Measurements from ENCODE around the gene RNF41.

RNF41 gene

DNA sequence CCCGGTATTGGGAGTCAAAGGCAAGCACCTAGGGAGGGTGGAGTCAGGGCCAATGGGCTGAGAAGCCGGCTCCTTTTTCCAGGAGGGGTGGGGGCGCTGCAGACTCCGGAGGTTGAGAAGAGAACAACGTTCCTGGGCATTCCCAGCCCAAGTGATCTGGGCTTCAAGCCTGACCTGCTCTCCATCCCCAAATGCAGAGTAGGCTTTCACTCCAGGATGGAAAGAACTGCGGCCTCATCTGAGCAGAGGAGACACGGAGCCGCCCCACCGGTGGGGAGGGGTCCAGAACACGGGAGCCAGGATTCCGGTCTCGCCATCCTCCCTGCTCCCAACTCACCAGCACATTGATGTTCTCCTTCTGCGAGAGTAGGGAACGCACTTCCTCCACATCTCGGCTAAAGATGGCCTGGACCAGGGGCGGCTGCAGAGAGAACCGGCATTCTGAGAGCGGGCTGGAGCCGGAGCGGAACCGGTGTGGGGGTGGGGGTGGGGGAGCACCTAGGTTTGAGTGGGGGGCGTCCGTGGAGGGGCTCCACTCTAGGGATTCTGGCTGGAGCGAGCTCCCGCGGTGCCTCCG is 35.9 kb upstream of the RNF41 start:
- DNase-seq, result no peak
- Histone ChIP-seq H3K27me3 (replicated peaks) (no peaks in the 10 kb centered on the region), H3K36me3 (replicated peaks) (peaks cover 41% of the 10 kb centered on the region), H3K4me3 (ENCODE audit: low read depth, low read length) (peak overlapping the region; percentile 83), H3K27ac (peak overlapping the region; percentile 45)
- TF ChIP-seq, protein P1, sequence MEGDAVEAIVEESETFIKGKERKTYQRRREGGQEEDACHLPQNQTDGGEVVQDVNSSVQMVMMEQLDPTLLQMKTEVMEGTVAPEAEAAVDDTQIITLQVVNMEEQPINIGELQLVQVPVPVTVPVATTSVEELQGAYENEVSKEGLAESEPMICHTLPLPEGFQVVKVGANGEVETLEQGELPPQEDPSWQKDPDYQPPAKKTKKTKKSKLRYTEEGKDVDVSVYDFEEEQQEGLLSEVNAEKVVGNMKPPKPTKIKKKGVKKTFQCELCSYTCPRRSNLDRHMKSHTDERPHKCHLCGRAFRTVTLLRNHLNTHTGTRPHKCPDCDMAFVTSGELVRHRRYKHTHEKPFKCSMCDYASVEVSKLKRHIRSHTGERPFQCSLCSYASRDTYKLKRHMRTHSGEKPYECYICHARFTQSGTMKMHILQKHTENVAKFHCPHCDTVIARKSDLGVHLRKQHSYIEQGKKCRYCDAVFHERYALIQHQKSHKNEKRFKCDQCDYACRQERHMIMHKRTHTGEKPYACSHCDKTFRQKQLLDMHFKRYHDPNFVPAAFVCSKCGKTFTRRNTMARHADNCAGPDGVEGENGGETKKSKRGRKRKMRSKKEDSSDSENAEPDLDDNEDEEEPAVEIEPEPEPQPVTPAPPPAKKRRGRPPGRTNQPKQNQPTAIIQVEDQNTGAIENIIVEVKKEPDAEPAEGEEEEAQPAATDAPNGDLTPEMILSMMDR (IDR thresholded peaks at IDR 0.05; ENCODE audit: low read depth, low read length, missing control alignments), result peak; percentile 37
- in situ Hi-C loops (cut with HindIII; ENCODE audit: low pct_ligation_motif_present, low sequenced_read_pairs), result no loop called here

DNA sequence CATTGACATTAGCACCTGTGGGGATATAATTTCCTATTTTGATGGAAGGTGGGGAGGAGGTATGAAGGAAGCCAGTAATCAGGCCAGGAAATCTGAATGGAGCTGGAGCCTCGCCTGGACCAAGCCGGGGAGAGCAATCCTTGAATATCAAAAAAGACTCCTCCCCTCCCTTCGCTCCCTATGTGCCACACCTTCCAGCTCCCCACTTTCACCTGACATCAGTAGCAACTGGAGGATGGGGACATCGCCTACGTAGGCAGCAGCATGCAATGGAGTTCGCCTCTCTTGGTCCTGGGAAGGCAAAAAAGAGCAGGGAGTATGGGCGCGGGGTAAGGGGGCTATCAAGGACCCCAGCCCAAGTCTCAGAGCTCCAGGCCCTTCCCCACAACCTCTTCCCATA is 35.3 kb upstream of the RNF41 start:
- no peak overlapping the region for H3K27ac ChIP-seq
- H3K4me3 ChIP-seq (ENCODE audit: low read depth, low read length), result peak overlapping the region; percentile 83
- H3K36me3 ChIP-seq (replicated peaks), result peaks cover 46% of the 10 kb centered on the region
- in situ Hi-C loops (cut with HindIII; ENCODE audit: low pct_ligation_motif_present, low sequenced_read_pairs), result no loop called here
- no peak for DNase-seq
- TF ChIP-seq, protein P1 (IDR thresholded peaks at IDR 0.05; ENCODE audit: low read depth, low read length, missing control alignments), result no peak
- H3K27me3 ChIP-seq (replicated peaks), result no peaks in the 10 kb centered on the region

DNA sequence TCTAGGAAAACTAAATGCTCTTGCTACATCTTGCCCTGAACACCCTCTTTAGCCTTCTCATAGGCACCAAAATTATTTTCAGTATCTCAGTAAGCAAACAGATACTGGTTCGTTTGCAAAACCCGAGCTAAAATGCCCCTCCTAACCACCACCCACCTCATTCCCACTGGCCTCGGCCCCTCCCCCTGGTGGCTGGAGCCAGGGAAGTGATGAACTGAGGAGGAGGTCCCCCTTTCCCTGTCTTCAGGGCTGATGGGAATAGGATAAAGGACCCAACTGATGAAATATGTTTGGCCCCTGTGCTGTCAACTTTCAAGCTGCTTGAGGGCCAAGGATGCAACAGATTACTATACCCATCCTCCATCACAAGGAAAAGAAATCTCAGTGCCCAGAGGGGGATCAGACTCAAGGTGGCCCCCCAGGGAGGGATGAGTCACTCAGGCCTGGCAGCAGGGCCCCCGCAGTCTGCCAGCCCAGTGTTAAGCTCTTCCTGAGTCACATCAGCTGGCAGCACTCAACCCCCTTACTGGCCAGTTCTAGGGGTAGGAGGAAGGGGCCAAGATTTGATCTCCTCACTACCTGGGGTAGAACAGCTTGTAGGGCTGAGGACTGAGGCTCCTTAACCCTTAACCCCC is 34.7 kb upstream of the RNF41 start:
- Histone ChIP-seq H3K27me3 (replicated peaks) (no peaks in the 10 kb centered on the region), H3K27ac (no peak overlapping the region), H3K4me3 (ENCODE audit: low read depth, low read length) (peak overlapping the region; percentile 83), H3K36me3 (replicated peaks) (peaks cover 50% of the 10 kb centered on the region)
- DNase-seq, result no peak
- TF ChIP-seq, protein P1 (IDR thresholded peaks at IDR 0.05; ENCODE audit: low read depth, low read length, missing control alignments), result peak; percentile 50
- in situ Hi-C loops (cut with HindIII; ENCODE audit: low pct_ligation_motif_present, low sequenced_read_pairs), result no loop called here

DNA sequence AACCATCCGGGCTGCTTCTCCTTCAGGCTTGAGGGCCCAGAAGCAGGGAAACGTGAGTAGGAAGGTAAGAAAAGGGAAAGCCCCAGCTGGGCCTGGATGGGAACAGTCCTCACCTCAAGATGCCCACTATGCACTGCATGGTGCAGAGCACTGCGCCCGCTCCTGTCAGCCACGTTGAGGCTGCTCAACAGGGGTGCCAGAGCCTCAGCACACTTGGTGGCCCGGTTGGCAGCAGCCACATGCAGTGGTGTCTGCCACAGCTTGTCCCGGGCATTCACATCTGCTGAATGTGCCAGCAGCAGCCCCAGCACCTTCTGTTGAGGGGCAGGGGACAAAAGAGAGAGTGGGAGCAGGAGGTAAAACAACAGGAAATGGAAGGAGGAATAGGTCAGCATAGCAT is 33.9 kb upstream of the RNF41 start:
- no peak overlapping the region for H3K4me3 ChIP-seq (ENCODE audit: low read depth, low read length)
- H3K27me3 ChIP-seq (replicated peaks), result no peaks in the 10 kb centered on the region
- TF ChIP-seq, protein P1 (IDR thresholded peaks at IDR 0.05; ENCODE audit: low read depth, low read length, missing control alignments), result no peak
- H3K27ac ChIP-seq, result no peak overlapping the region
- peaks cover 57% of the 10 kb centered on the region for H3K36me3 ChIP-seq (replicated peaks)
- in situ Hi-C loops (cut with HindIII; ENCODE audit: low pct_ligation_motif_present, low sequenced_read_pairs), result no loop called here
- DNase-seq, result no peak

DNA sequence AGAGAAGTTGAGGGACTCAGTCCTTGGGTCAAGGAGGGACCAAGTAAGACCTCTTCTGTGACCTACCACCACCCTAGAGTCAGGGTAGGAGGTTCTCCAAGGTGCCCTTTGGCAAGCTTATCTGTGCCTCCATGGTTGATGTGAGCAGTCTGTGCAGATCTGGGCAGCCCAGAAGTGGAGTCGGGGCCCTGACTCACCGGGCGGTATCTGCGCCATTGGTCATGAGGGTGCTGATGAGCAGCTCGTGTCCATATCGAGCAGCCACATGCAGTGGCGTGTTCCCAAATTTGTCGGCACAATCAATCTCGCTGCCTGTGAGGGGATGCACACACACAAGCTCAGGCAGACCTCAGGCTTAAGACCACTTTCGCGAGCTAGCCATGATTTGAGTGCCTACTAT is 31.4 kb upstream of the RNF41 start:
- TF ChIP-seq, protein P1 (IDR thresholded peaks at IDR 0.05; ENCODE audit: low read depth, low read length, missing control alignments), result no peak
- no peak for DNase-seq
- no peaks in the 10 kb centered on the region for H3K27me3 ChIP-seq (replicated peaks)
- H3K27ac ChIP-seq, result no peak overlapping the region
- no peak overlapping the region for H3K4me3 ChIP-seq (ENCODE audit: low read depth, low read length)
- in situ Hi-C loops (cut with HindIII; ENCODE audit: low pct_ligation_motif_present, low sequenced_read_pairs), result no loop called here
- H3K36me3 ChIP-seq (replicated peaks), result peaks cover 76% of the 10 kb centered on the region

DNA sequence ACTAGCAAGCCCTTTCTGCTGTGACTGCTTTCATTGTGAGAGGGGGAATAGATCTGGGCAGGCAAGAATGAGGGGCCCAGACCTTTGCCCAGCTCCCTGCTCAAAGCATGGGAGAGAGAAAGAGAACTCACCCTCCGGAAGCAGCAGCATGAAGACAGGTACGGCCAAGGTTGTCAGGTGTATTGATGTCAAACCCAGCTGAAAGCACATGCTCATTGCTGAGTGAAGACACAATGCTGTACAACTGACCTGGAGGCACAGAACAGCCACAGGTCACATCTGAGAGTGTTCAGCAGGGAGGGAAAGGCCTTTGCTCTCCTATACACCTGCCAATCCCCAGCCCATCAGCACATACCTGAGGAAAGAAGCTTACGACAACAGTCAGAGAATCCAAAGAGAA is 30.9 kb upstream of the RNF41 start:
- Histone ChIP-seq H3K36me3 (replicated peaks) (peaks cover 81% of the 10 kb centered on the region), H3K27ac (no peak overlapping the region), H3K27me3 (replicated peaks) (no peaks in the 10 kb centered on the region), H3K4me3 (ENCODE audit: low read depth, low read length) (no peak overlapping the region)
- no peak for DNase-seq
- in situ Hi-C loops (cut with HindIII; ENCODE audit: low pct_ligation_motif_present, low sequenced_read_pairs), result no loop called here
- TF ChIP-seq, protein P1 (IDR thresholded peaks at IDR 0.05; ENCODE audit: low read depth, low read length, missing control alignments), result no peak
